ENCODE measurements around the gene ZNF526.
A peak's percentile ranks its signal among the peaks of the same experiment; 100 is the strongest.

DNA sequence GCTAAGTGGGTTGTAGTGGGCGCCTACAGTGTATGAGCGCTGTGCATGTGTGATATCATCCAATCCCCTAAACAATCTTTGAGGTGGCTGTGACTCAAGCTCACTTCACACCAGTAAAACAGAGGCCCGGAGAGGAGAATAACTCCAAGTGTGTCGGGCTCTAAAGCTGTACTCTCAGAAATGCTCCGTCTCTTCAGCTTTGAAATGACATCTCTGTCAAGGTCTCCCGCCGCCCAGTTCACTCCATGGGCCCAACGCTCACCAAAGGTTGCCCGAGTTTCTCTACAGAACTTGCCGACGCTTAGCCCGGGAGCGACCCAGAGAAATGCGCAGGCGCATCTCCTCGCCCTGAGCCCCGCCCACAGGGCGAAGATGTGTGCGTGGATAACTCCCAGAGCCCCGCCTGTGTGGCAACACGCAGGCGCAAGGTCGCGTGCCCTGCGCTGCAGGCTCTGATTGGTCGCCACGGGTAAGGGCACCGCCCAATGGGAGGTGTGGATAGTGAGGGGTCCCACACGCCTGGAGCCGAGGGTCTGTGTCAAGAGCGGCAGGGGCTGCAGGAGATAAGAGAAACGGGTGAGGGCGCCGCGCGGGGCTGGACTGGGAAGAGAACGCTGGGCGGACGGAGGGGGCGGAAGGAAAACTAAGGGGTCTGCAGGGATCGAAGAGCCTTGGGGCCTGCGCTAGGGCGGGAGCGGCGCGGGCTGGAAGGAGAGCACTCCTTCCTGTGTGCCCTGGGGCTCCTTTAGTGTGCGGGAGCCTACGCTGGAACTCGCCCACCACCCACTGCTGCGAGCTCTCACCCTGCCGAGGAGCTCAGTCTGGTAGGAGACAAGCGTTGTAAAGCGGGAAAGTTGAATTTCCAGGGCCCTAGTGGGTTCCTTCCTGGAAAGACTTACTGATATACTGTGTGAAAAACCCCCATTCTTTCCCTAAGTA lies at the start of gene ZNF526:
- TF ChIP-seq POLR2AphosphoS5 (IDR thresholded peaks at IDR 0.05; ENCODE audit: low read depth, low read length) (peak; percentile 99), TAF1 (IDR thresholded peaks at IDR 0.05; ENCODE audit: borderline replicate concordance, insufficient read depth, low read length) (peak; percentile 92), SIN3A (IDR thresholded peaks at IDR 0.05; ENCODE audit: borderline replicate concordance, insufficient read depth, low read length) (peak; percentile 85), FOXP2 (optimal IDR thresholded peaks at IDR 0.05; ENCODE audit: borderline replicate concordance, extremely low read depth, extremely low read length, insufficient read depth) (no peak)
- TF ChIP-seq, protein P1, sequence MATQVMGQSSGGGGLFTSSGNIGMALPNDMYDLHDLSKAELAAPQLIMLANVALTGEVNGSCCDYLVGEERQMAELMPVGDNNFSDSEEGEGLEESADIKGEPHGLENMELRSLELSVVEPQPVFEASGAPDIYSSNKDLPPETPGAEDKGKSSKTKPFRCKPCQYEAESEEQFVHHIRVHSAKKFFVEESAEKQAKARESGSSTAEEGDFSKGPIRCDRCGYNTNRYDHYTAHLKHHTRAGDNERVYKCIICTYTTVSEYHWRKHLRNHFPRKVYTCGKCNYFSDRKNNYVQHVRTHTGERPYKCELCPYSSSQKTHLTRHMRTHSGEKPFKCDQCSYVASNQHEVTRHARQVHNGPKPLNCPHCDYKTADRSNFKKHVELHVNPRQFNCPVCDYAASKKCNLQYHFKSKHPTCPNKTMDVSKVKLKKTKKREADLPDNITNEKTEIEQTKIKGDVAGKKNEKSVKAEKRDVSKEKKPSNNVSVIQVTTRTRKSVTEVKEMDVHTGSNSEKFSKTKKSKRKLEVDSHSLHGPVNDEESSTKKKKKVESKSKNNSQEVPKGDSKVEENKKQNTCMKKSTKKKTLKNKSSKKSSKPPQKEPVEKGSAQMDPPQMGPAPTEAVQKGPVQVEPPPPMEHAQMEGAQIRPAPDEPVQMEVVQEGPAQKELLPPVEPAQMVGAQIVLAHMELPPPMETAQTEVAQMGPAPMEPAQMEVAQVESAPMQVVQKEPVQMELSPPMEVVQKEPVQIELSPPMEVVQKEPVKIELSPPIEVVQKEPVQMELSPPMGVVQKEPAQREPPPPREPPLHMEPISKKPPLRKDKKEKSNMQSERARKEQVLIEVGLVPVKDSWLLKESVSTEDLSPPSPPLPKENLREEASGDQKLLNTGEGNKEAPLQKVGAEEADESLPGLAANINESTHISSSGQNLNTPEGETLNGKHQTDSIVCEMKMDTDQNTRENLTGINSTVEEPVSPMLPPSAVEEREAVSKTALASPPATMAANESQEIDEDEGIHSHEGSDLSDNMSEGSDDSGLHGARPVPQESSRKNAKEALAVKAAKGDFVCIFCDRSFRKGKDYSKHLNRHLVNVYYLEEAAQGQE (IDR thresholded peaks at IDR 0.05; ENCODE audit: insufficient read depth in 1 of 2, low read depth in 2 of 2, low read length in 2 of 2), result peak in 1 of 2 experiments; percentile 60; a peak in 1 of 4 replicates

Data from PFSK-1 (cell line).